ENCODE data around the gene AQP5.

AQP5 gene

DNA sequence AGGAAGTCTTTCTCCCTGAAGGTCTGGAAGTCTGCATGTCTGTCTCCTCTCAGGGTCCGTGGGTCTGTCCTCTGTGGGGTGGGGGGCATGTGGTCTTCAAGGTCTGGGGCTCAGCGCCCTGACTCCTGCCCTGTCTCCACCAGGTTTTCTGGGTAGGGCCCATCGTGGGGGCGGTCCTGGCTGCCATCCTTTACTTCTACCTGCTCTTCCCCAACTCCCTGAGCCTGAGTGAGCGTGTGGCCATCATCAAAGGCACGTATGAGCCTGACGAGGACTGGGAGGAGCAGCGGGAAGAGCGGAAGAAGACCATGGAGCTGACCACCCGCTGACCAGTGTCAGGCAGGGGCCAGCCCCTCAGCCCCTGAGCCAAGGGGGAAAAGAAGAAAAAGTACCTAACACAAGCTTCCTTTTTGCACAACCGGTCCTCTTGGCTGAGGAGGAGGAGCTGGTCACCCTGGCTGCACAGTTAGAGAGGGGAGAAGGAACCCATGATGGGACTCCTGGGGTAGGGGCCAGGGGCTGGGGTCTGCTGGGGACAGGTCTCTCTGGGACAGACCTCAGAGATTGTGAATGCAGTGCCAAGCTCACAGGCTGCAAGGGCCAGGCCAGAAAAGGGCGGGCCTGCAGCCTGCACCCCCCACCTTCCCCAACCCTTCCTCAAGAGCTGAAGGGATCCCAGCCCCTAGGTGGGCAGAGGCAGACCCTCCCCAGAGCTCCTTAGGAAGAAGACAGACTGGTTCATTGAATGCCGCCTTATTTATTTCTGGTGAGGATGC lies 3.4 kb downstream of the AQP5 start:
- no peak for DNase-seq (ENCODE audit: low spot score)

DNA sequence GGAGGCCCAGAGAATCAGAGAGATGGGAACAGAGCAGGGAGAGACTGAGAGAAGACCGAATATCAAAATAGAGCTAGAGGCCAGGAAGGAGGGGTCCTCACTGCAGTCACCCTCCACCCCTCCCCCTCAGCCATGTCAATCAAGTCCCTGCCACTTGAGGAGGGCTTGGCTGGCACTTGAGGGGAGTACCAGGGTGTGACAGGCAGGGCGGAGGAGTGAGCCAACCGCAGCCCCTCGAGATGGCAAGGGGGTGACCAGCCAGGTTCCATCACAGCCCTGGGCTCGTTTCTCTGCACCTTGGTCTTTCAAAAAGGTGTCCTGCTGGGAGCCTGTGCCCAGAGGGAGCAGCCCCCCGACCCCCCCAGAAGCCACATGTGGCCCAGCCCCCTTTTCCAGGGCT lies 4.2 kb downstream of the AQP5 start:
- DNase-seq (ENCODE audit: low spot score): no peak

DNA sequence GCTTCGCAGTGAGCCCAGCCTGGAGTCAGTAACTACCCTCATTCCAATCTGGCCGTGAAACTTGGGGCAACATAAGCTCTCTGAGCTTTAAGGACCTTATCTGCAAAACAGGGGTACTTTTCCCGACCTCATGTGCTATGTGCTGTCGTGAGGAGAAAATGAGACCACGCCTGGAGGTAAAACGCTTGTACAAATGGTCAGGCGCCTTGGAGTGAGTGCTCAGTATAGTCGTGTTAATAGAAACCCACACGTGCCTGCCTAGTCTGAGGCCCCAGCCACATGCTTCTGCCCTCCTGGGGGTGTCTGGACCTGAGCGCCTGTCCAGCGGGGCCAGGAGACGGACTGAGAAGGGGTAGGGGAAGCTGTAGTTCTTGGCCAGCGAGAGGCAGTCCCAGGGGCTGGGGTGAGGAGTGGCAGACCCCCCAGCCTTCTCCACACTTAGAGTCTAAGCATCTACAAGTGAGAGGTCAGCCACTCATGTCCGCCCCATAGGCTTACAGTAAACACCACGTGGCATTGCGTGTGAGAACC lies 4.9 kb downstream of the AQP5 start:
- DNase-seq (ENCODE audit: low spot score): no peak

DNA sequence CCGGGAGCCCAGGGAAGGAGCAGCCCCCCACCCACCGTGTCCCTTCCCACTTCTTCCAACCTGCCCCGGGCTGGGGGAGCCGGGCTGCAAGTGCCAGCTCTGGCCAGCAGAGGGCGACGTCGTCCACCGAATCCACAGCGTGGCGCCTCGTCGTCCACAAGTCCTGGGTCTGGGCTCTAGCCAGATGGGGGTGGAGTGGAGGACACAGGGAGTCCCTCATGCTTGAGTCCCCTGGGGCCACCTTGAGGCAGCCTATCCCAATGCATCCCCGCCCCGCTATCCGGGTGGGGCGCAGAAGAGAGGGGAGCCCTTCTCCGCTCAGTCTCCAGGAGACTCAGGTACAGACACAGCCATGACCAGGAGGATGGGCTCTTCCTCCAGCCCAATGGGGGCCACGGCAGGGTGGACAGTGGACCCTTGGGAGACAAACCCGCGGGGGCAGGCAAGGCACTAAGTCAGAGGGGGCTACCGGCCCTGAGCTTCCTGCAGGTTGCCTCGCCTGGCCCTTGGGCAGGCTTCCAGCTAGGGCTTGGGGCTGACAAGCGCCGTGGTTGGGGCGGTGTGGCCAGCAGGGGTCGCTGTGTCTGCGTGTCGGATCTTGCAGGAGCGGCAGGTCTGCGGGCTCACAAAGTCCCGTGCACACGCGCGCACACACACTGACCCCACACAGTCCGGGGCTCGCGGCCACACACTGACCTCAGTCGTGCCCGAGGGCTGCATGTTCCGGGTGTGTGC lies 5.5 kb downstream of the AQP5 start:
- DNase-seq (ENCODE audit: low spot score): peak; percentile 95

DNA sequence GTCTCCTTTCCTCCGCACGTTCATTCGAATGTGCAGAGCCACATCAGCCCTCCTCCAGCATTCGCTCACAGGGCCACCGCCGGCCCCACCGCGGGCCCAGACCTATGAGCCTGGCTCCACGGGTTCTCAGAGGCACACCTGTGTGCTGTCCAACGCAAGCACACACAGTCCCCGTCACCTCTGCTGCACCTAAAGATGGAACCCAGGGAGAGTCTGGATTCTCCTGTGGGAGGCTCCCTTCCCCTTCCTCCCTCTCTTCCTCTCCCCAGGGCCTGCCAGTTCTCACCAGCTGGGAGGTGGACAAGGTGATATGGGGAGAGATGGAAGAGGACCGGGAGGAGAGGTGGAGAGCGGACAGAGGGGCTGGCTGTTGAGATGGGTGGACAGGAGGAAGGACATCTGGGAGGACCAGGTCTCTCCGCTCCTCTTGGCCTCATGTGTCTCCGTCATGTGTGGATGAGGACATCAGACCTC lies 6.1 kb downstream of the AQP5 start:
- DNase-seq (ENCODE audit: low spot score): no peak

DNA sequence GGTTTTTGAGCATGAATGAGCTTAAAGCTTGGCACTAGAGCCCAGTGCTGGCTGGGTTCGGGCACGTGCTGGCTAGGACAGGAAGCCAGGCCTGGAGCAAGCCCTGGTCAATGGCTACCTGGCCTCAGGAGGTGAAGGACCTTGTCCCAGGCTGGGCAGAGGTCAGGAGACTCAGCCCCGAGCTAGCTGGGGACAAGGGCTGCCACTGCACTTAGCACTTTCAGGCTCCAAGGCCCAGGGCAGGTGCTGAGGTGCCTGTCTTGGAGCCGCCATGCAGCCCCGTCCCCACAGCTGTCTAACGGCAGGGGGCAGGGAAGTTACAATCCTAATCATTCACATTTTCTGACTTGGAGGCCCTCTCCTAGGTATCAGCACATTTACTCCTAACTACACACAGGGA lies 6.8 kb downstream of the AQP5 start:
- no peak for DNase-seq (ENCODE audit: low spot score)

DNA sequence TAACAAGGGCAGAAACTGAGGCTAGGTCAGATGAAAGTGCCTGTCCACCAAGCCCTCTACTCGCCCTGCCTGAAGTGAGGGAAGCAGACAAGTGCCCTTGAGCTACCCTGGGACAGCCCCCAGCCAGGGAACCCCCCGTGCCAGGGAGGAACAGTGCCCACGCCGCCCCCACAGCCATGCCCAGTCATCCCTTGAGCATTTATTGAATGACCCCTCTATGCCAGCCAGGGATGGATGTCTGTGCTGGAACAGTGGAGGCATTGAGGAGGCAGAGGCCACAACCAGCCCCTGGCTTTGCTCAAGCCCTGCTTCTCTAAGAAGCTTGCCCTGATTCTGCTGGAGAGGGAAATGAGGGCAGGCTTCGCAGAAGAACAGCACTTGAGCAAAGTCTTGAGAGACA lies 7.4 kb downstream of the AQP5 start:
- peak; percentile 89 for DNase-seq (ENCODE audit: low spot score)

DNA sequence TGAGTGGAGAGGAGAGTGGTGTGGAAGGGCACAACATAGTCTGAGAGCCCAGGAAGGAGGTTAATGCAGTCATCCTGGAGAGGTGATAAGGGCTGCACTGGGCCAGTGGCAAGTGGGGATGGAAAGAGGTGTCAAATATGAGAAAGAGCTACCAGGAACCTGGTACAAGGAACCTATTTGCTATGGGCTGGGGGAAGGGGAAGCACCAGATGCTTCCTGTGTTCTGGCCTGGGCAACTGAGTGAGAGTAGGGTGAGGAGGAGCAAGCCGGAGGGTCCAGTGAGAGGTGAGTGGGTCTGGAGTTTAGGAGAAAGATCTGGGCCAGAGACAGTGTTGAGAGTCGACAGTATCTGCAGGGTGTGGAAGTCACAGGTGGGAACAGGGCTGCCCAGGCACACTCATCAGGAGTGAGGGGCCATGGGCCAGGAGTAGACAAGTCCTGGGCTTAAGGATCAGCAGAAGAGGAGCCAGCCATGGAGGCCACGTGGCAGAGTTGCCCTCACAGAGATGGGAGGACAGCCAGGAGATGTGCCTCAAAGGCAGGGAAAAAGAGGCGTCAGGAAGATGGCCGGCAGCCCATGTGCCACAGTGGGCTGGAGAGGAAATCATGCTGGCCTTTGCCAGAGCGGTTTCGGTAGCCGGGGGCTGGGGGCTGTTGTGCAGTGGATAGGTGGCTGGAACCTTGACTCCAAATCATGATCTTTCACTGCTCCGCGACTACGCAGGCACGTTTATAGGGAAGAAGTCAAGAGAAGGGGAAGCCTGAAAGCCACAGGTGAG lies 8.2 kb downstream of the AQP5 start:
- no peak for DNase-seq (ENCODE audit: low spot score)

DNA sequence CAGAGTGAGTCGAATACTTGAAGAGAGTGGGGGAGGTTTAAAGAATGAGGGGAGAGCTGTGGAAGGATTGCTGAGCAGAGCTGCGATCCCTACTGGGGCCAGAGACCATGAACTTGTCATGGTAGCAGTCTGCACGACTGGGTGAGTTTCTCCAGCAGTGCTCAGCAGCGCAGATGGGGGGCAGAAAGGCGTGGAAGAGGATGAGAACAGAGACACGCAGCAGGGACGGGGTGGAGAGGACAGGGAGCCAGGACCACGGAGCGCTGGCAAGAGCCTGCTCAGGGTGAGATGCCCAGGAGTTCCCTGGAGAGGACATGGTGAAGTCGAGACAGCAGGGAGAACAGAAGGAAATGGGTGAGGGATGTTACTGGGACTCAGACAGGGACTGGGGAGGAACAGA lies 9.0 kb downstream of the AQP5 start:
- no peak for DNase-seq (ENCODE audit: low spot score)

DNA sequence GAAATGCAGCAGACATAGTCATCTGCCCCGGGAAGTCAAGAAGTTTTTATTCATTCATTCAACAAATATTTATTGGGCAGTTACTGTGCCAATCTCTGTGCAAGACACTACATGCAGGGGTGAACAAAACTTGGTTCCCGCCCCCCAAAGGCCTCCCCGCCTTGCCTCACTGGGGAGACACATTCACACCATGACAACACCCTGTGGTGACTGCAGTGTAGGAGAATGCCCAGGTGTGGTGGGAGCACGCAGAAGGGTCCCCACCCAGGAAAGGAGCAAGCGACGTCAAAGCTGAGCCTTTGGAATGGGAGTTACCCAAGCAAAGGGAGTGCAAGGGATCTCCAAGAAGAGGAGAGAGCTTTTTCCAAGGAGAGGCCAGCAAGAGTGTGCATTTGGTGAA lies 9.5 kb downstream of the AQP5 start:
- no peak for DNase-seq (ENCODE audit: low spot score)

DNA sequence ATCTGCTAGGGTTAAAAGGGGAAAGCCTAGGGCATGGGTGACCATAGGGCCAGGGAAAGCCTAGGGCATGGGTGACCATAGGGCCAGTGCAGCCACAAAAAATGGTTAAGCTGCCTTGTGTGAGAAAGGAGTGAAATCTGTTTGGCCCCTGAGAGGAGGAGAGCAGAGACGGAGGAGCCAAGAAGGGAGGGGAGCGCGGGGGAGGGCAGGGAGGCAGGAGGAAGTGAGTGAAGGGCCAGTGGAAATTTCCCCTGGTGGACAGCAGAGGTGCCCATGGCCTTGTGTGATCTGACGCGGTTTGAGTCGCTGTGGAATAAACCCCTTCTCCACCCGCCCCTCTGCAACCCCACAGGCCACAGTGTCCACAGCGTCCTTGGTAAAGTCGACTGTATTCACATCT lies 10.5 kb downstream of the AQP5 start:
- peak; percentile 54 for DNase-seq (ENCODE audit: low spot score)

DNA sequence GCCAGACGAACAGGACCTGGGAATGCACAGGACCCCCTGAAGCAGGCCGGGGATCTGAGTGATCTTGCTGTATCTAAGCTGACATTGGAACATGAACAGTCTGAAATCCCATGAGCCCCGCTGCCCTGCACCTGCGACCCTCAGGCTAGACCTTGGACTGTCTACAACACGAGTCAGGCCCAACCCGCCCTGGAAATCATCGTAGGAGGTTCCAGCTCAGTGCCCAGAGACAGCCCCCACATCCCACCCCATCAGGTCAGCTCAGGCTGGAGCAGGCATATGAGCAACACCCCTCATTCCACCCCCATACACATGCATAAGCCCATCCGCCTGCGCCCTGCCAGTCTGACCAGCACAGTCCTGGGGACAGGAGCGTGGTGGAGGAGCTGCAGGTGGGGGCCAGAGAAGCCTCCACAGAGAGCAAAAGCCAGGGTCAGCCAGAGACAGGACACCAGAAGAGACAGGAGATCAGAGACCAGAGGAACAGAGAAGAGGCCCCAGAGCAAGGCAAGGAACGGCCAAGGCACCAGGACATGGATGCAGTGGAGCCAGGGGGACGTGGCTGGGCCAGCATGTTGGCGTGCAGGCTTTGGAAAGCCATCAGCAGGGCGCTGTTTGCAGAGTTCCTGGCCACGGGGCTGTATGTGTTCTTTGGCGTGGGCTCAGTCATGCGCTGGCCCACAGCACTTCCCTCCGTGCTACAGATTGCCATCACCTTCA lies 11.1 kb downstream of the AQP5 start, which contains the start of gene AQP6:
Gene AQP6 (plus strand): TSS at position 307 of the 720 bp plus-strand sequence. CDS start 227 bp downstream, at position 534.
- DNase-seq (ENCODE audit: low spot score): no peak

DNA sequence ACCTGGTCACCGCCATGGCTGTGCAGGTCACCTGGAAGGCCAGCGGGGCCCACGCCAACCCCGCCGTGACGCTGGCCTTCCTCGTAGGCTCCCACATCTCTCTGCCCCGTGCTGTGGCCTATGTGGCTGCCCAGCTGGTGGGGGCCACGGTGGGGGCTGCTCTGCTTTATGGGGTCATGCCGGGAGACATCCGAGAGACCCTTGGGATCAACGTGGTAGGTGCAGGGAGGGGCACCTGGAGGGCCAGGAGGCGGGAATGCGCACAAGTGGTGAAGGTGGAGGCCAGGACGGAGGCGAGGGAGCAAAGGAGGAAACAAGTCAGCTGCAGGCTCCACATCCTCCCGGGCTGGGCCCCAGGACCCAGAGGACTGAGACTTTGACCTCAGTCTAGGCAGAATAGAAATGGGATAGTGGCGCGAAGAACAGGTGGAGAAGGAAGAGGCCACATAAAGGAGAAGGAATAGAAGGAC lies 11.7 kb downstream of the AQP5 start:
- no peak for DNase-seq (ENCODE audit: low spot score)

DNA sequence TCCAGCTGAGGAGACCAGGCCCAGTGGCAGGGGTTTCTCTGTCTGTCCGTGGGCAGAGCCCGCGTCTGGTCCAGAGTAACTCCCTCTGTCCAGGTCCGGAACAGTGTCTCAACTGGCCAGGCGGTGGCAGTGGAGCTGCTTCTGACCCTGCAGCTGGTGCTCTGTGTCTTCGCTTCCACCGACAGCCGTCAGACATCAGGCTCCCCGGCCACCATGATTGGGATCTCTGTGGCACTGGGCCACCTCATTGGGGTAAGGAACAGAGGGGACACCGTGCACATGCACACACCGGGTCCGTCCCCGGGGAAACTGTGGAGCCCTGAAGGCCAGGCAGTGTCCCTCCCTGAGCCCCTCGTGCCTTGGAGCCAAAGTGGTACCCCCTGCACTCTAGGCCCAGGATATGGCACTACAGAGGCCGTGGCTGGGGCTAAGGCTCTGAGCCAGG lies 12.6 kb downstream of the AQP5 start:
- DNase-seq (ENCODE audit: low spot score): peak; percentile 95

DNA sequence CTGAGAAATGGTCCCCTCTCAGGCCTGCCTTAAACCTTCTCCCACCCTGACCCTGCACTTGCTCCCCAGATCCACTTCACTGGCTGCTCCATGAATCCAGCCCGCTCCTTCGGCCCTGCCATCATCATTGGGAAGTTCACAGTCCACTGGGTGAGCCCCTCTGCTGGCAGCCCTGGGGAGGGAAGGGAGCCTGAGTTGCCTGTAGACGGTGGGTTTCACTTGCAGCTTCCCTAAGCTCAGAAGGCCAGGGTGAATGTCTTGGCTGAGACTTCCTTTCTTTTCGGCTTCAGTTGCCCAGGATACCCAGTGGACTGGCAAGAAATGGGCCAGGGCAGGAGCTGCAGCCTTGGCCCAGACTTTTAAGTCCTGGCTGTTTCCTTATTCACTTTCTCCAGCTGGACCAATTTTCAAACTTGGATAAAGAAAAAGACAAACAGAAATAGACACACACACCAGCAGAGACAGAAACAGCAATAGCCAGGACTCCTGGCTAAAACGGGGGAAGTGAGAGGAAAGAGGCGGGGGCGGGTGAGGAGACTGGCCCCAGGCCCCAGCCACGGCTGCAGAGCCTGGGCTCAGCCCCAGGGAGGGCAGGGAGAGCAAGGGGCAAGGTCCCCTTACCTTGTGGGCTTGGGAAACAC lies 13.1 kb downstream of the AQP5 start:
- peak; percentile 76 for DNase-seq (ENCODE audit: low spot score)

DNA sequence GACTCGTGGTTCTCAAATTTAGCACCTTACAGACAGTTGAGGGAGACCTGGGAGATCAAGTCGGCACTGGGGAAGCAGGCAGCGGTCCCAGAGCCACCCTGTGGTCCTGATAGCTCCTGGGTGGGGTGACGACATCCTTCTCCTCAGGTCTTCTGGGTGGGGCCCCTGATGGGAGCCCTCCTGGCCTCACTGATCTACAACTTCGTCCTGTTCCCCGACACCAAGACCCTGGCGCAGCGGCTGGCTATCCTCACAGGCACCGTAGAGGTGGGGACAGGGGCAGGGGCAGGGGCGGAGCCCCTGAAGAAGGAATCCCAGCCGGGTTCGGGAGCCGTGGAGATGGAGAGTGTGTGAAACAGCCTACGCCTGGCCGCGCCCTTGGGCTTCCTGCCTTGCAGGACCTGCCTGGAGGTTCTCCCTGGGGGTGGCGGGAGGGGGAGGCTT lies 13.7 kb downstream of the AQP5 start:
- no peak for DNase-seq (ENCODE audit: low spot score)

DNA sequence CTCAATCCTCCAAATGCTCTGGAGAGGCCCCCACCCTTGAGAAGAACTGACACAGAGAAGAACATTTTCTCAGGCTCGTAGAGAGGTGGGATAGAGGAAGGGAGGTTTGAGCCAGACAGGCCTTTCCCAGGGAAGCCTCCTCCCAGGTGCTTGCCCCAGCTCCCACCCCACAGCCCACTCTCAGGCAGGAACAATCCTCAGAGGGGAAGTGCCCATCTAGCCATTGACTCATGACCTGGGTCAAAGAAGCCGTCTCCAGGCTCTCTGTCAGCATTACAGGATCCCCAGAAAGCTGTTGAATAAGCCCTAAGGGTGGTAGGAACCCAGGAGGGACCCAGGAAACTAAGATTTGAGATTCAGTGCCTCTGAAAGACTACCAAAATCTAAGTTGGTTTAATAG lies 14.9 kb downstream of the AQP5 start:
- DNase-seq (ENCODE audit: low spot score): no peak

DNA sequence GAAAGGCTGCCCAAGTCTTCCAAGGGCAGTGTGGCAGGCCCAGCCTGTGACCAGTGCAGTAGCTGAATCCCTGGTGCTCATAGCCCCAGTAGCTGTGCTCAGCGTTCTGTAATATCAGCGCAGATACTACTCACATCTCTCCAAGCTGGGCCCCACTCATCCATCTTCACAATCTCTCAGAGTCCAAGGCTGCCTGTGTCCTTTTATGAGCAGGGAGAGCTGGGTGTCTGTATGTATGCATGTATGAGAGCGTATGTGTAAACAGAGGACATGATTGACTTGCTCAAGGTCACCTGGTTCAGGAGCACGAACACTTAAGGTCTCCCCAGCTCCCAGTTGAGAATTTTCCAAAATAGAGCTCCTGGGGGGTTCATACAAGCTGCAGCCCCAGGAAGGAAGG lies 16.5 kb downstream of the AQP5 start:
- no peak for DNase-seq (ENCODE audit: low spot score)

DNA sequence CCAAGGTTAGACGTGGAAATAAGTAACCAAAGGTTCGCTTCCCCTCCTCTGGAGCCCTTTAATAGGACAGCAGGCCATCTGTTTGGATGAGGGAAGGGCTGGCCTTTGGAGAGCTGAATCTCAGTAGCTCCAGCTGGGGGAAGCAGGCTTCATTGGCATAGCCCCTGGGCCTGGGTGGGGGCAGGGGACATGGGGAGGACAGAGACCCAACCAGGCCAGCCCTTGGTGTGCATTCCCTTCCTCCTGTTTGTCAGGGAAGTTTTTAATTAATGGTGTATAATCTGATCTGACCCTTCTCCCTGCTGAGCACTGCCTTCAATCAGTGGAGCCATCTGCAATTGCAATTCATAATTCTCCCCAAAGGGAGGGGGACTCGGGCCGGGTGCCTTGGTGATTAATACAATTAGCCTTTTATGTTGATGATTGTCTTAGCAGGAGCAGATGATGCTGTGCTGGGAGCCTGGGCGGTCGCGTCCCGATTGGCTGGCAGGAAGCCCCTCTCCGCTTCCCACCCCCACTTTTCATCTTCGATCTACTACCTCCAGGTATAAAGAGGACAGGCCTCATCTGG lies 17.4 kb downstream of the AQP5 start:
- peak; percentile 83 for DNase-seq (ENCODE audit: low spot score)

DNA sequence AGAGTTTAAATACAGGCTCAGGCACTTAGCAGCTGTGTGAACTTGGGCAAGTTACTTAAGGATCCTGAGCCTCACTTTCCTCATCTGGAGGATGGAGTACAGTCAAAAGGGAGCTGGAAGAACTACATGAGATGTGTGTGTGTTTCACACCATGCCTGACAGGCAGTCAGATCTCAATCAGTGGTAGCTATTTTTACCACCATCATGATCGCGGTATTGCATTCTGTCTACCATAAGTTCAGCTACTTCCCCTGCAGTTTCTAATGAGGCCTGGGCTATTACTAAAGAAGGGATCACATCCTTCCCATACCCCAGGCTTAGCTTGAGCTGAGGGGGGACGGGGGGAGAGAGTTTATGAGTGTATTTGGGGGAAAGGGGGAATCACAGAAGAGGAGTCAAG lies 18.1 kb downstream of the AQP5 start:
- no peak for DNase-seq (ENCODE audit: low spot score)
